A549 treated with GW870086 at 1 μM for 4 hours (cell line): Measurements from ENCODE around the gene SLC6A17. TPM values are rescaled to one million over a fixed set of nuclear protein-coding genes. Genes with fewer than 3 reads are reported as not detected.

Experiments used
- total RNA-seq: library from RNA; stranded (reverse); fragments of 200-300 nt; extraction: Qiagen RNA extraction; gene quantifications from 5 replicates; pipeline ENCODE4 v1.2.3, GENCODE V29; 2022; ENCODE audit warnings: low read depth

Gene SLC6A17
- 4.1 to 5.5 TPM (median 5.0 TPM) in 5 replicates for total RNA-seq

DNA sequence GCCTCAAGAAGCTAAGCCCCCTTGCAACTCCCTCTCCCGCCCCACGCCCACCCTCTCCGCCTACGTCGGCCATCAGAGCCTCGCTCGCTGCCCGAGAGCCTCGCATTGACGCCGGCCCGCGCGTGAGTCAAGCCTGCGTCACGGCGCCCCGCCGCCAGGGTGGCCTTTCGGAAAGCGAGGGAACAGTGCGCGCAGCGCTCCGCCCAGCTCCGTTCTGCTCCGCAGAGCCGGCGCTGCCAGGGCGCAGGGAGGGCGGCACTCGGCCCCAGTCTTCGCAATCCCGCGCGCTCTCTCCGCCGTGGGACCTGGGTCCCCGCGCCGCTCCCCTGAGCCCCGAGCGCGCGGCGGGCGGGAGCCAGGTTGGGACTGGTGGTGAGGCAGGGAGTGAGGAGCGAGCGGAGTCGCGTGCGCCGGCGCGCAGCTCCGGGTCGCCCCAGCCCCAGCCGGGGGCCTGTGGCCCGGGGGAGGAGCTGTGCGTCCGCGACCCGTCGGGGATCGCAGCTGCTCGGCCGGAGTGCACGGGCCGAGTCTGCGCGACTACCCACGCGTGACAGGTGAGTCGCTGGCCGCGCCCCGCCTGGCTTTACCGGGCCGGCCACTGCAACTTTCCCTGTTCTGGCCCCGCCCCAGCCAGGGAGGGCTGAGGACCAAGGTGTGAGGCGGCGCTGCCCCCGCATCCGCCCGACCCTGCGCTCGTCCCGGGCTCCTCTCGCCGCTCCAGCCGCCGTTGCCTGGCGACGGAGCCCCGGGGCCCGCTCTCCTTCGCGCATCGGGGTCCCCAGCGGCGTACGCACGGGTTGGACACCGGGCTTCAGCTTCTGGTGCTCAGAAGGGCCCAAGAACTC is at the start of gene SLC6A17:
Gene SLC6A17, plus strand, starts transcription at position 165 of the 845 bp plus-strand sequence. CDS start 16,436 bp downstream, outside the sequence.

DNA sequence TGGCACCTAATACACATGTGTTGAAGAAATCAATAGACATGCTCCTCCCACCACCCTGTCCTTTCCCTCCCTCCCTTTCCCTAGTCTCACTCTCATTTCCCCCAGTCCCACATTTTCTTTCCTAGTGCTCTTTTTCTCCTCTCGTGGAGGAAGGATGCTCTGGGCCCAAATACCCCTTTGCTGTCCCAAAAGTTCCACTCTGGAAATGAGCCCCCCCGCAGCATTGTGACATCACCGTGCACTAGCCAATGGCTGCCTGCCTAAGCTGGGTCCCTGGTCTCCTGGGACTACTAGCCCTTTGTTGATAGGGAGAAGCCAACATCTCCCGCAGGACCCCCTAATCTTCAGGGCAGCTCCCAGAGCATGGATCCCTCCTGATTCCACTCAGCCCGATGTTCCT is 38.2 kb upstream of the SLC6A17 start, which contains the start of gene UBL4B:
Gene UBL4B, plus strand, starts transcription at position 301 of the 400 bp plus-strand sequence. Its CDS starts 92 bp downstream, at position 393.

GRCh38 chr1:110209715-110210603 is 59.7 kb downstream of the SLC6A17 start, which contains the start of gene KCNC4:
KCNC4 (plus strand) TSS chr1:110210314; CDS start chr1:110211500, 1,186 bp downstream.

Other genes starting within 250 kb of the SLC6A17 start
- 13.6 to 18.1 TPM (median 16.3 TPM) in 5 replicates for gene CSF1, start 239.6 kb upstream of the SLC6A17 start, total RNA-seq
- gene AHCYL1, start 165.7 kb upstream of the SLC6A17 start, total RNA-seq, result 40.9 to 55.3 TPM (median 51.2 TPM) in 5 replicates
- 10.8 to 14.4 TPM (median 12.4 TPM) in 5 replicates for gene STRIP1, start 115.9 kb upstream of the SLC6A17 start, total RNA-seq
- gene ALX3, start 79.8 kb upstream of the SLC6A17 start, total RNA-seq, result not detected in 5 replicates
- gene UBL4B, start 38.1 kb upstream of the SLC6A17 start, total RNA-seq, result not detected in 5 replicates
- 2.1 to 4.7 TPM (median 4.3 TPM) in 5 replicates for gene KCNC4, start 59.8 kb downstream of the SLC6A17 start, total RNA-seq
- 7.4 to 10.0 TPM (median 7.9 TPM) in 5 replicates for gene RBM15, start 188.9 kb downstream of the SLC6A17 start, total RNA-seq
- gene SLC16A4, start 240.5 kb downstream of the SLC6A17 start, total RNA-seq, result 26.3 to 41.1 TPM (median 37.0 TPM) in 5 replicates